COLO829 (cell line): ENCODE results near the gene FBN2.

ENCODE experiments used
- DNase-seq: peaks from one replicate; pipeline ENCODE4 v3.0.0; 2012; ENCODE audit warnings: low spot score

FBN2 gene

DNA sequence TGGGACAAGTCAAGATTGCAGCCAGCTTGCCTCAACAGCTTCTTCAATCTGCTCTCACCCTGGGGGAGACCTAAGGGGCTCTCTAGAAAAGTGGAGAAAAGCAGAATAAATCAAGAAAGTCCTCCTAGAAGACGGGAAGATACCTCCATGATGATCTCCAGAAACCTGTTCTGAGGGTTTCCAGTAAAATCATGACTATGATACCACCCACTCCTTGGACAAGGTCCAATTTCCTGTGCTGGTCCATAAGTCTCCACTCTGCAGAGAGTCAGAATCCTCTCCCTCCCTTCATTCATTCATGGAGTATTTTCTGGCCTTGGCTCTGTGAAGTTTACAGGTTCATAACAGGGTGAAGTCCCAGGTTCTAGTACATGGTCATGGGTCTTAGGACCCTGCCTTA, 285.8 kb downstream of the FBN2 start:
- DNase-seq: no peak

- DNase-seq: no peak
These were observed 292.1 kb downstream of the FBN2 start for GRCh38 chr5:128245974-128246373.

DNA sequence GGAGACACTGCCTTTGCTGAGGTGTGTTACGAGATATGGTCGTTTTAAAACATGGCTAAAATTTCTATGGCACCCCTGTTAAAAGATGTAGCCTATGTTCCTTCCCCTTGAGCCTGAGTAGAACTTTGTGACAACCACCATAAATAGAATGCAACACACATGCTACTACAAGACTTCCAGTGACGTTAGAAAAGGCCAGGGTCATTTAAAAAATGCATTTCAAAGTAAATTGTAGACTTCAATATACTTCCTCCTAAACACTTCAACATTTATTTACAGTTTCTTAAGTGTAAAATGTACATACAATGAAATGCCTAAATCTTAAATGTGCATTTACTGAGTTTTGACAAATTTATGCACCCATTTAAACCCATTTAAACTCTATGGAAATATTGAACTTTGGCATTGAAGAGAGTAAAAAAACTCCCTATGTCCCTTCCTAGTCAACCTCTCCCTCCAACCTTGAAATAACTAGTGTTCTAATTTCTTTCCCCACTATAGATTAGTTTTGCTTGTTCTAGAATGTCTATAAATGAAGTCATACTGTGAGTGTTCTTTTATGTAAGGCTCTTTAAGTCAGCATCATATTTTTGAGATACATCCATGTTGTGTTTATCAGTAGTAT, 294.0 kb downstream of the FBN2 start:
- no peak for DNase-seq

DNA sequence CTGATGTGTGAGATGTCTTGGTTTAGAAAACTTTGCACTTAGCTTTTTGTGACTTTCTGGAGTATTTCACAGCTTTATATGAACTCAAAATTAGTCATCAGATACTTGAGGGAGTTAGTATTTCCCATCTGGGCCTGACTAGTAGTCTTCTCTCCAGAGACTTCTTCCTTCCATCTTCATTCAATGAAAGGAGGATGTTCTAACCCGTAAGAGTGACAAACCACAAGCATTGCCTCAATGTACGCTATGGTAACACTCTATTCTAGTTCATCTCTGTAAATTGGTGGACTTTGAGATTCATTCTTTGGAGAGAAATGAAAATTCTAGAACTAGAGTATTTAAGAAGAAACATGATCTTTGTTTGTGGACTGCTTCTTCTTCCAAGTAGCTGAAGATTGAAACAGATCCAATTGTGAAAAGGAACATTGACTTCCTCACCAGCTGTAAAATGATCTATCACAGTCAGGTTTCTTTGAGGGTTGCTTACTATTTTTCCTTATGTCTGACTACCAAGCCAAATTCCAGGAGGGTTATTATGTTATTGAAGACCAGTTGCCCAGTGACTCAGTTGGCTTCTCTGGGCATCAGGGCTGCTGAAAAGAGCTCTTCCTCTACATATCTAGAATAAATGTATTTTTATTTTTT, 296.9 kb downstream of the FBN2 start:
- DNase-seq: no peak

DNA sequence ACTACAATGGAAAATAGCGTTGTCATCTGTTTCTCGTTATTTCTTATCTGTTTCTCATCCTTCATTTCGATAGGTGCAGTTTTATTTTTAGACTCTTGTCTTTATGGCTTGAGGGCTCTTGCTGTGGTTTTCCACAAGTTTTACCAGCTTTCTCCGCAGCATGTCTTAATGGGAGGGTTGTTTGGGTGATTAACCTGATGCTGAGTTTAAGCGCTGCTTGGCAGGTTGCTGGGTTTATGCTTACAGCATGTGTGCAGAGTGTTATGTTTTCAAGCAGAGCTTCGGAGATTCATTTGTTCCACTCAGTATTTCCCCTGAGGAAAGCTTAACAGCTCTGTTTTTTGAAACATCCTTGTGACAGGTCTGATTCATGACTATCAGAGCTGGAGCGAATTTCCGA, 300.5 kb downstream of the FBN2 start:
- DNase-seq: no peak

DNA sequence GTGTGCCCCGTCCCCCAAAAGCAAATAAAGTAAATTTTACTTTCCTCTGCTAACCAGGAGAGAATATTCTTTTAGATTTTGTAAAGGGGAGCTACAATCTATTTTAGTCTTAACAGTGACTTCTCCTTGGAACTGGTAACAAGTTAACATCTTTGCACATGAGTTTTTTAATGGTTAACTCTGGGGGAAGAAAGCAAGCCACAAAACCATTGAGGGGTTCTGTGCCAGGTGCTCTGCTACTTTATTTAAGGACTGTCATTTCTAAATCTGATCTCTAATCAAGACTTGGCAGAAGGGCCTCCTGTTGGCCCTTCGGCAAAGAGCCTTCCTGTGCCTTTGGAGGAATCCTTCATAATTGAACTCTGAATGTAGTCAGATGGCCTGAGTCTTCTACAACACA, 301.0 kb downstream of the FBN2 start:
- no peak for DNase-seq

GRCh38 chr5:128236334-128236733, 301.7 kb downstream of the FBN2 start:
- DNase-seq: no peak

- DNase-seq: no peak
These were observed 303.0 kb downstream of the FBN2 start for GRCh38 chr5:128234928-128235641.

GRCh38 chr5:128228521-128228920, 309.5 kb downstream of the FBN2 start:
- no peak for DNase-seq

GRCh38 chr5:128228008-128228407, 310.0 kb downstream of the FBN2 start:
- DNase-seq: no peak

DNA sequence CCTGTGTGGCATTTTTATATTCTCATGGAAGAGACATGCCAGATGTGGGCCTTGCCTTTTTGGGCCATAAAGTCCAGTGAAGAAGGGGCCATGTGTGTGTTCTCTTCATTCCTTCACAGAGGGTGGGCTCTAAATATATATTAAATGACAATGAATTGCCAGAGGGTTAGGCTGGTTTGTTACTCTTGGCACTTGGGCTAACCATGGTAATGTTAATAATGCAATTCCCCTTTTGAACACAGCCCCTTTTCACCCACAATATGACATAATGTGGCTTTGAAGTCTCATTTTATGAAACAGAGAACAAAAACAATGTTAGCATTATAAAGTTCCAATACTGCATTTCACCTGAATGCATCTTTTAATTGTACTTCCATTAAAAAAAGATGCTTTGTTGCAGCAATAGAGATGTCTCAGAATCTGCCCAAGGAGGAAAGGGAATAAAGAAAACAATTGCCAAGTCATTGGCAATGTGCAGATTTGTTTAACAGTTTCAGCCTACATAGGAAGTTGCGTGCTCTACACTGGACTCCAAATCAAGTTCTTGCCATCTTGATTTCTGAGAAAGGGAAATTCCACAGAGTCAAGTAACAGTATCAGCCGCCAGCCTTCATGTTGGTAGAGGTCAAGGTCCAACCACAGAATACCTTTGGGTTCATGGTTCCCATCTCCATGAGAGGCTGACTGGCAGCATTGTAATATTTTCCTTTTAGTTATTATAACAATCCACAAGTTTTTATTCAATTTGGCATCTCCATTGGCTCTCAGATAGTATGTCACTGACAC, 312.6 kb downstream of the FBN2 start:
- DNase-seq: no peak

GRCh38 chr5:128224336-128224735, 313.7 kb downstream of the FBN2 start:
- DNase-seq: no peak

GRCh38 chr5:128220841-128221240, 317.2 kb downstream of the FBN2 start:
- no peak for DNase-seq

- no peak for DNase-seq
These were observed 321.0 kb downstream of the FBN2 start for GRCh38 chr5:128216860-128217531.

DNA sequence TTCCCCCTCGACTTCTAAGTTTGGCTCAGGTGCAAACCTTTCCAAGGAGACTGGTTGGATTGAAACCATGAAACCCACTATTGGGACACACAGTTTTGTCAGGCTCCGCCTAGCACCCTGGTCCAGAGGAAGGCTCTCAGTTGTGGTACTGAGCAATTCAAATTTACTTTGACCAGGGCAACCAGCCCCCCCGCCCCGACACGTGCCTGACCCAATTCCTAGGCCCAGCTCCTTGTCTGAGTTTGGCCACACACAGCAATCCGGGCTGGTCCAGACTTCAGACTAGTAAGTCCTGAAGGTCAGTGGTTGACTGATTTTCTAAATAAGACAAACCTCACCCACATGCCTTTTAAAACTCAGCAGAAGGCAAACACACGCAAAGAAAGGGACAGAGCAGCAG, 321.8 kb downstream of the FBN2 start:
- no peak for DNase-seq

DNA sequence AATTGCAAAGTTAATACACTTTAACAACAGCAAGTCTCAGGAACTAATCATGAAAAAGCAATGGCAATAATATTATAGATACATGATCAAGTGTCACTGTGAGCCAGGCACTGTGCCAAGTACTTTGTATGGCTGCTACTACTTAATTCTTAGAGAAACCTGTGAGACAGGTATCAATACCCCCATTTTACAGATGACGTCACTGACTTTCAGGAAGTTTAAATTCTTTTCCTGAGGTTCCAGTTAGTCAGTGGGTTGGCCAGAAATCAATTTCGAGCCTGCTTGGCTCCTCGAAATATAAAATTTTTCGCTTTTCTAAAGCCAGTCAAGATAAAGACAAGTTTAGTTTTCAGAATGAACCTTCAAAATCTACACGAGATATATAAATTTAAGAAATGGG, 324.2 kb downstream of the FBN2 start:
- no peak for DNase-seq

GRCh38 chr5:128213340-128213739, 324.7 kb downstream of the FBN2 start:
- DNase-seq: peak; percentile 48

DNA sequence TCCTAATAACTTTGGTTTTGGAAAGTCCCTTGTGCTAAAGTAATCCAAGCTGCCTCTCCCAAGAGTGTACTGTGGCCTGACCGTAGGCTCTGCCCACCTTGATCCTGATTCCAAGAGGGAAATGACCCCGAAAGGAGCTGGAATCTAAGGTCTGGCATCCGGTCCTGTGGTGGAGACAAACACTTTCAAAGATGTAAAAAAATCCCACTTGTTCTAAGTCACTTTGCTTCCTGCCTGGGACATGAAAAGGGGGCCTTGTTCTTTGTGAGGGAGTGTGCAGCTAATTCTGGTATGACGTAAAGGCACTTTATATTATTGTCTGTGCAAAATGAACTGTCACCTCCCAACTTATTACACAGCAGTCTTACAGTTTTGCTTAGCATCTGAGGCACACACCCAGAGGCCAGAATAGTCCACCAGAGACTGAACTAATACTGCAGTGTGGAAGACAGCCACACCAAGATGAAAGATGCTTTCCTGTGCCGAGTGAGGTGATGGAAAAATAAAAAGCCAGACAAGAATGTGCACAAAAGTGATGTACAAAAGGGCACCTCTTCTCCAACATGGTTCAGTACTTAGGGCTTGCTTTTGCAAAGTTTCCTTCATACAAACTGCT, 325.7 kb downstream of the FBN2 start:
- peak; percentile 57 for DNase-seq

DNA sequence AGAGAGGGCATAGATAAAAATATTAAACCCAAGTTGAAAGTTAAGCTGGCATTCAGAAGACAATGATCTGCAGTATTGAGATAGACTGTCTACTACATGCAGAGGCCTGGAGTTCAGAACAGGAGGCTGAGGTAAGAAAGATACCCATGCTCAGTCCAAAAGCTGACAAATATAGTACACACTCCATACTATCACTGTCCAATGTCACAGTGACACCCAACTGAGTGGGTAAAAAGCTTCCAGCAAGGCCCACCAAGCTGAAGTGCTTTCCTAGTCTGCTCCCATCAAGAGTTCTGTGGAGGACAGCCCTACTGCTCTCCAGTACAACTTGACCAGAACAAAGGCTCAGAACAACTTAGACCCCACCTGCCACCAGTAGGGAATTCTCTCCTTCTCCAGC, 329.6 kb downstream of the FBN2 start:
- DNase-seq: no peak
